ENCODE measurements around the gene RNLS. TPM values are rescaled to one million over a fixed set of nuclear protein-coding genes. Genes with fewer than 3 reads are reported as not detected.
A peak's percentile ranks its signal among the peaks of the same experiment; 100 is the strongest.

The RNLS gene
- polyA plus RNA-seq, 3 donors from 2014 or later, result 4.8 to 7.0 (median 6.4) TPM

DNA sequence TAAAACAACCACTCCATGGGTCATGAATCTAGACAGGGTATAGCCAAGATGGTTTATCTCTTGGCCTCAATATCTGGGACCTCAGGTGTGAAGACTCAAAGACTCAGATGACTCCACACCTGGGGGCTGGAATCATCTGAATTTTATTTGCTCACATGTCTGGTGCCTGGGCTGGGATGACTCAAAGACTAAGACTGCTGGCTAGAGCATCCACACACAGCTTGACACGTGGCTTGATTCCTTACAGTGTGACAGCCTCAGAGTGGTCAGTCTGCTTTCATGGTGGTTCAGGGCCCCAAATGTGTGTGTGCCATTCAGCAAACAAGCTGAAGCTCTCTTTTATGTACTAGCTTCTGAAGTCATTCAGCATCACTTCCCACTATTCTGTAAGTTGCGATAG lies 333.7 kb downstream of the RNLS start:
- no peak overlapping the region for H3K27ac Mint-ChIP-seq
- H3K4me3 Mint-ChIP-seq, result no peak overlapping the region
- no peaks in the 10 kb centered on the region for H3K9me3 Mint-ChIP-seq
- H3K27me3 Mint-ChIP-seq (ENCODE audit: low read depth in 3 of 3), result peaks cover 0 to 2% (median 0%) of the 10 kb centered on the region in 3 donors
- no peaks in the 10 kb centered on the region for H3K36me3 Mint-ChIP-seq
- peaks cover 14% of the 10 kb centered on the region in 2 donors for H3K4me1 Mint-ChIP-seq
- DNase-seq, result no peak

GRCh38 chr10:88246675-88247074 lies 336.4 kb downstream of the RNLS start:
- DNase-seq, result no peak
- Mint-ChIP-seq H3K4me1 (peaks cover 18 to 19% of the 10 kb centered on the region in 2 donors), H3K9me3 (no peaks in the 10 kb centered on the region), H3K27ac (no peak overlapping the region), H3K36me3 (no peaks in the 10 kb centered on the region), H3K4me3 (no peak overlapping the region), H3K27me3 (ENCODE audit: low read depth in 3 of 3) (peaks cover 0 to 2% (median 2%) of the 10 kb centered on the region in 3 donors)

DNA sequence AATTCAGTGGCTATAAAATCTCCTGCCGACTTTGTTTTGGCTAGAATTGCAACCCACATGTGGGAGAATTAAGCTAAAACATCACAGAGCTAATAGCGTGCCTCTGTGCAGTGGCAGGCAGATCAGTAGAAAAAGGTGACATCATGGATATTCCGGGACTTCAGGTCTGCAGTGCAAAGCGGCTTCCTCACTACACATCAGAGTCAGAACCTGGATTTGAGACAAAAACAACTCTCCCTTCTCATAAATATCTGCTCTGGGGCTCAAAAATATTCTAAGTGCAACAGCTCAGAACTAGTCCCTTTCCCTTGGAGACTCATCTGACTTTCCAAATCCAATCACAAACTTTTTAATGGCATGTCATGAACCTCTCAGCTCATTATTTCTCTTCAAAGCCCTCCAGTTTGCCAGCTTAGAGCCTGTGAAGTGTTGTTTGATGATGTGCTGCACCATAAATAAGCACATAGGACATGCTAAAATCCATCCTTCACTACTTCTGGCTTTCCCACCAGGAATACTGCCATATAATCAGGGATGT lies 337.1 kb downstream of the RNLS start:
- Mint-ChIP-seq H3K4me3 (no peak overlapping the region), H3K4me1 (peaks cover 18 to 19% of the 10 kb centered on the region in 2 donors), H3K27me3 (ENCODE audit: low read depth in 3 of 3) (peaks cover 0 to 2% (median 2%) of the 10 kb centered on the region in 3 donors), H3K9me3 (no peaks in the 10 kb centered on the region), H3K36me3 (no peaks in the 10 kb centered on the region), H3K27ac (no peak overlapping the region)
- no peak for DNase-seq

- no peak overlapping the region for H3K27ac Mint-ChIP-seq
- H3K4me3 Mint-ChIP-seq, result peak overlapping the region in 4 of 5 donors; percentile 20 to 39 (median 36)
- peaks cover 0 to 2% (median 2%) of the 10 kb centered on the region in 3 donors for H3K27me3 Mint-ChIP-seq (ENCODE audit: low read depth in 3 of 3)
- peaks cover 18 to 19% of the 10 kb centered on the region in 2 donors for H3K4me1 Mint-ChIP-seq
- no peaks in the 10 kb centered on the region for H3K36me3 Mint-ChIP-seq
- peak in 1 of 3 donors; percentile 3 for DNase-seq
- no peaks in the 10 kb centered on the region for H3K9me3 Mint-ChIP-seq
Measured at GRCh38 chr10:88244781-88245625, 338.1 kb downstream of the RNLS start.

DNA sequence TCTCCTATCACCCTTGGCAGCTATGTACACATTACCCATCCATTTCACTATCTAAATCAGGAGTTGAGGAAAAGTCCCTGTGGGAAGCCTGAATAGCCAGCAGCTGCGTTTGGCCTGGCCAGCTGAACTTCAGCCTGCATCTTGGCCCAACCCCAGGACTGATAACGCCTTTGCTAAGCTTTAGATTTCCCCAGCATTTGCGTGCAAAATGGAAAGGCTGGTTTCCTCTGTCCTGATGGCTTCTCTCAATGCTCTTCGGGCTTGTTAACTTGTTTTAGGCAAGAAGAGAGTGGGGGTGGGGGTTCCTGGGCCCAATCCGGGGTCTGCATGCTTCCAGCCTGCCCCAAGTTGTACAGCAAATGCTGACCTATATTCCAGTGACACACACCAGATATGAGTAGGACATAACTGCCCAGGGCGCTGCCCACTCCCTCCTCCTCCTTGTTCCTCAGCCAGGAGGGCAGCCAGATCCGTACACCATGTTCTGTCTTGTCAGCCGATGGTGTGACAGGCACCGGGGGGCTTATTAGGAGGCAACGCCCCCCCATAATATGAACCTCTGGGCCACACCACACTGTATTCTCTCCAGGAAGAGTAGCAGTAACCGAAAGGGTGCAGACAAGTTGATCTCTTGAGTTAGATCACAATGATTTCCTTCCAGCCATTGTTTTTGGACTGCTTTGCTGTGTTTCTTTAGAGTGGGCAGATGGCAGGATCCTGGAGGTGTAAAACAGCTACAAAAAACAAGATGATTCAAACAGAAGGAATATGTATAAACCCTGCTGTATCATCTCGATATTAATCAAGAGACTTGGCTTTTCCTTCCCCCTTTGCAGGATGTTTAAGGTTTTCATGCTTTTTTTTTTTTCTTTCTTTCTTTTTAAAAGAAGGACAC lies 339.0 kb downstream of the RNLS start:
- Mint-ChIP-seq H3K9me3 (no peaks in the 10 kb centered on the region), H3K4me3 (peak overlapping the region in 1 of 5 donors; percentile 39), H3K36me3 (no peaks in the 10 kb centered on the region), H3K27me3 (ENCODE audit: low read depth in 3 of 3) (peaks cover 0 to 2% (median 2%) of the 10 kb centered on the region in 3 donors), H3K4me1 (peaks cover 18 to 19% of the 10 kb centered on the region in 2 donors), H3K27ac (no peak overlapping the region)
- DNase-seq, result no peak

GRCh38 chr10:88243202-88243744 lies 339.8 kb downstream of the RNLS start:
- Mint-ChIP-seq H3K36me3 (no peaks in the 10 kb centered on the region), H3K9me3 (no peaks in the 10 kb centered on the region)

DNA sequence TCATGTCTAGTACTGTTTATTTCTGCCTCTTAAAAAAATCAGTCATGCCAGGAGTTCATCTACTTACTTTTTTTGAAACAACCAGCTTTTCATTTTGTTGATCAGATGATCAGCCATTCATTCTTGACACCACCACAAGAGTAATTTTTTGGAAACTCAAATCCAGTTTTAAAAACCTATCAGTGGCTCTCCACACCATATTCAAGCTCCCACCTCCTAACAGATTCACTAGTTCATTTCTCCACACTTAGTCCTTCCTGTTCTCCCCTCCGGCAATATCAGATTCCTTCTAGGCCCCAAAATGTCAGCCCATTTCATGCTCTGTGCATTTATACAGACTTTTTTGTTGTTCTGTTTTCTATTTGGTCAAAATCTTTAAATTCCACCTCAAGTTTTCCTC lies 341.6 kb downstream of the RNLS start:
- H3K36me3 Mint-ChIP-seq, result no peaks in the 10 kb centered on the region
- peaks cover 18 to 19% of the 10 kb centered on the region in 2 donors for H3K4me1 Mint-ChIP-seq
- no peak for DNase-seq
- H3K9me3 Mint-ChIP-seq, result no peaks in the 10 kb centered on the region
- H3K4me3 Mint-ChIP-seq, result no peak overlapping the region
- H3K27me3 Mint-ChIP-seq (ENCODE audit: low read depth in 3 of 3), result peaks cover 0 to 2% (median 2%) of the 10 kb centered on the region in 3 donors
- no peak overlapping the region for H3K27ac Mint-ChIP-seq

More at GRCh38 chr10:88243202-88243744, 339.8 kb downstream of the RNLS start:
- DNase-seq, result no peak
- H3K4me1 Mint-ChIP-seq, result peaks cover 18 to 19% of the 10 kb centered on the region in 2 donors
- H3K27me3 Mint-ChIP-seq (ENCODE audit: low read depth in 3 of 3), result peaks cover 0 to 2% (median 2%) of the 10 kb centered on the region in 3 donors
- H3K4me3 Mint-ChIP-seq, result no peak overlapping the region
- H3K27ac Mint-ChIP-seq, result no peak overlapping the region

DNA sequence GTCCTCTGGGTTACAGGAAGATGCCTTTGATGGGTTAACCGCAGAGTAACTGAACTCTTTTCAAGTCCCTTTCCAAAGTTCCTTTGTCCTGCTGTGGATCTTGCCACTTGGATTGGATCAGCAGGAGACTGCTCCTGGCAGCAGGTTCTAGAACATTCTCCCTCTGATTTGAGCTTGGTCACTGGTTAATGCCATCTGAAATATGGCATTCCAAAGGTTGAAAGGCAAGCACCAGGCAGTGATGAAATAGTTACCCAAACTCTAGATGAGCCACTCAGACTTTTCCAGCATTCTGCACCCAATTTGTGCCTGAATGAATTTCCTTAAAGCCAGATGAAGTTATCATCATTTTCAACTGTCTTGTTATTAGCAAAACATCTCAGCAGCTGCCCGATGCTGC lies 343.9 kb downstream of the RNLS start:
- H3K9me3 Mint-ChIP-seq, result no peaks in the 10 kb centered on the region
- no peak overlapping the region for H3K4me3 Mint-ChIP-seq
- no peak for DNase-seq
- H3K36me3 Mint-ChIP-seq, result no peaks in the 10 kb centered on the region
- H3K27ac Mint-ChIP-seq, result no peak overlapping the region
- peaks cover 0 to 5% (median 0%) of the 10 kb centered on the region in 3 donors for H3K27me3 Mint-ChIP-seq (ENCODE audit: low read depth in 3 of 3)
- peaks cover 1 to 3% of the 10 kb centered on the region in 2 donors for H3K4me1 Mint-ChIP-seq

DNA sequence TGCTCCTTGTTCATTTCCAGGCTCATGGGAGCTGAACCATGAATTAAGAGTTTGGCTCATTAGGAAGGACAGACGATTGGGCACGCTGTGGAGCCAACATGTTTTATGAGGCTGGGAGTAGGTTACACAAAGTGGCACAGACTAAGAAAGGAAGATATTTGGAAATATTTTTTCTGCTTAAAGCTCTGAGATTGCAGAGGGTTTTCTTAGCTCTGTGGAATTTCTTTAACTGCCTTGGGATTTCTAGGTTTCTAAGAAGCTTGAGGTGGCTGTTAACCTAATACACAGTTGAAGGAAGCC lies 344.6 kb downstream of the RNLS start:
- Mint-ChIP-seq H3K27ac (no peak overlapping the region), H3K4me3 (no peak overlapping the region), H3K36me3 (no peaks in the 10 kb centered on the region), H3K27me3 (ENCODE audit: low read depth in 3 of 3) (peaks cover 0 to 3% (median 2%) of the 10 kb centered on the region in 3 donors), H3K9me3 (no peaks in the 10 kb centered on the region), H3K4me1 (no peaks in the 10 kb centered on the region)
- DNase-seq, result no peak

DNA sequence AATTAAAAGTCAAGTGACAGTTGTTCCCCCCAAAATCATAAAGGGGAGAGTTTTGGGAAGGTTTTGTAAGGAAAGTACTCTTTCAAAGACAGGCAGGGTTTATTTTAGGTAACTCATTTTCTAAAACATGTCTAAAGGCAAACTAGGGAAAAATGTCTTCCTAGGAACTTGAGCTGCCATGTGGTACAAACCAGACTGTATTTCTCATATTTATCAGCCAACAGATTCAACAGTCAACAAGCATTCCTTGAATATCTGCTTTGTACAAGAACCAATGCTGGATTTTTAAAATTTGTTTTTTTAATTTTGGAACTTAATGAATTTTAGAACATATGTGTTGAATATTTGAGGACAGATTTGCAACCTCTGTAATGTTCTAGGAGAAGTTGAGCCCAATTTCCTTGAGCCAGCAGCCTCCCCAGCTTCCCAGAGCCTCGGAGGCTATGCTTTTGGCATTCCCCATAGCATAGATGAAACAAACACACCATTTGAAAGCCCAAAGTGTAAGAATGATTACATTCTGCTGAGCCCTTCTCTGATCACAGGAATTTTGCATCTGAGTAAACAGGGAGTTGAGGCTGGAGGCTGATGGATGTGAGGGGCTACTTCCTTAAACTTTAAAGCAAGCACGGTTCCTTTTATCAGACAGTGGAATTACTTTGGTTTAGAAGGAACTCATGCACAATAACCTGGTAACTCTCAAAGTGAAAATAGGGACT lies 345.1 kb downstream of the RNLS start:
- Mint-ChIP-seq H3K27ac (no peak overlapping the region), H3K4me1 (no peaks in the 10 kb centered on the region), H3K9me3 (no peaks in the 10 kb centered on the region), H3K27me3 (ENCODE audit: low read depth in 3 of 3) (peaks cover 0 to 3% (median 2%) of the 10 kb centered on the region in 3 donors), H3K4me3 (no peak overlapping the region), H3K36me3 (no peaks in the 10 kb centered on the region)
- DNase-seq, result no peak

- Mint-ChIP-seq H3K36me3 (no peaks in the 10 kb centered on the region), H3K4me1 (no peaks in the 10 kb centered on the region), H3K27me3 (ENCODE audit: low read depth in 3 of 3) (peaks cover 1 to 3% (median 2%) of the 10 kb centered on the region in 3 donors), H3K9me3 (no peaks in the 10 kb centered on the region), H3K4me3 (no peak overlapping the region), H3K27ac (no peak overlapping the region)
- DNase-seq, result no peak
Measured at GRCh38 chr10:88236121-88236743, 346.9 kb downstream of the RNLS start.

- no peak for DNase-seq
- no peaks in the 10 kb centered on the region for H3K9me3 Mint-ChIP-seq
- H3K27ac Mint-ChIP-seq, result no peak overlapping the region
- no peak overlapping the region for H3K4me3 Mint-ChIP-seq
- peaks cover 0 to 3% (median 0%) of the 10 kb centered on the region in 3 donors for H3K36me3 Mint-ChIP-seq
- peaks cover 1 to 5% (median 2%) of the 10 kb centered on the region in 3 donors for H3K27me3 Mint-ChIP-seq (ENCODE audit: low read depth in 3 of 3)
- no peaks in the 10 kb centered on the region for H3K4me1 Mint-ChIP-seq
Measured at GRCh38 chr10:88234297-88234696, 348.8 kb downstream of the RNLS start.

GRCh38 chr10:88233870-88234269 lies 349.2 kb downstream of the RNLS start:
- H3K27me3 Mint-ChIP-seq (ENCODE audit: low read depth in 3 of 3), result peaks cover 1 to 6% (median 2%) of the 10 kb centered on the region in 3 donors
- H3K9me3 Mint-ChIP-seq, result no peaks in the 10 kb centered on the region
- no peak overlapping the region for H3K27ac Mint-ChIP-seq
- H3K4me3 Mint-ChIP-seq, result no peak overlapping the region
- no peak for DNase-seq
- peaks cover 0 to 3% (median 0%) of the 10 kb centered on the region in 3 donors for H3K36me3 Mint-ChIP-seq
- H3K4me1 Mint-ChIP-seq, result no peaks in the 10 kb centered on the region
